Activated CD4-positive, alpha-beta T cell treated with anti-CD3 and anti-CD28 coated beads for 48 hours (primary cell): ENCODE results near the gene MBTPS2.
"Not testable (repeated sequence)": the region's sequence is repeated elsewhere in the genome, so short reads cannot be mapped to it uniquely, and the experiment has no call there.

Experiments used
- DNase-seq: peaks from one replicate; pipeline ENCODE4 v3.0.0-alpha.2; 2020

MBTPS2 gene

GRCh38 chrX:21863241-21863640, 23.8 kb downstream of the MBTPS2 start:
- DNase-seq, result no peak

GRCh38 chrX:21865436-21865835, 26.0 kb downstream of the MBTPS2 start:
- no peak for DNase-seq

GRCh38 chrX:21870494-21870893, 31.1 kb downstream of the MBTPS2 start:
- DNase-seq, result no peak

- no peak for DNase-seq
Measured at GRCh38 chrX:21873063-21873775, 33.8 kb downstream of the MBTPS2 start.

GRCh38 chrX:21874182-21874581, 34.8 kb downstream of the MBTPS2 start:
- DNase-seq, result not testable (repeated sequence)

GRCh38 chrX:21875013-21875412, 35.6 kb downstream of the MBTPS2 start:
- no peak for DNase-seq

GRCh38 chrX:21881881-21882574, 42.6 kb downstream of the MBTPS2 start:
- DNase-seq, result no peak

- DNase-seq, result no peak
Measured at GRCh38 chrX:21883258-21883657, 43.8 kb downstream of the MBTPS2 start.

- DNase-seq, result no peak
Measured at GRCh38 chrX:21885568-21885967, 46.2 kb downstream of the MBTPS2 start.

- no peak for DNase-seq
Measured at GRCh38 chrX:21905313-21905712, 65.9 kb downstream of the MBTPS2 start.

GRCh38 chrX:21905953-21906352, 66.5 kb downstream of the MBTPS2 start:
- DNase-seq, result no peak

GRCh38 chrX:21907260-21907659, 67.8 kb downstream of the MBTPS2 start:
- DNase-seq, result no peak

- no peak for DNase-seq
Measured at GRCh38 chrX:21911481-21911880, 72.1 kb downstream of the MBTPS2 start.

GRCh38 chrX:21912220-21912619, 72.8 kb downstream of the MBTPS2 start:
- DNase-seq, result no peak

GRCh38 chrX:21912989-21913388, 73.6 kb downstream of the MBTPS2 start:
- no peak for DNase-seq

GRCh38 chrX:21926116-21926515, 86.7 kb downstream of the MBTPS2 start:
- DNase-seq, result no peak

- DNase-seq, result no peak
Measured at GRCh38 chrX:21926527-21927278, 87.3 kb downstream of the MBTPS2 start.

GRCh38 chrX:21929209-21929608, 89.8 kb downstream of the MBTPS2 start:
- no peak for DNase-seq

- no peak for DNase-seq
Measured at GRCh38 chrX:21930986-21931385, 91.6 kb downstream of the MBTPS2 start.

- no peak for DNase-seq
Measured at GRCh38 chrX:21932292-21933002, 93.0 kb downstream of the MBTPS2 start.

GRCh38 chrX:21933077-21933476, 93.7 kb downstream of the MBTPS2 start:
- DNase-seq, result no peak

GRCh38 chrX:21934414-21934813, 95.0 kb downstream of the MBTPS2 start:
- DNase-seq, result no peak
